ENCODE data around the gene DEUP1. TPM values are rescaled to one million over a fixed set of nuclear protein-coding genes. Genes with fewer than 3 reads are reported as not detected.
"Not testable (repeated sequence)": the region's sequence is repeated elsewhere in the genome, so short reads cannot be mapped to it uniquely, and the experiment has no call there.

The DEUP1 gene
- total and polyA plus RNA-seq, 2 donors (not counting 1 experiment from before 2014, with no cell fraction given), result not detected

DNA sequence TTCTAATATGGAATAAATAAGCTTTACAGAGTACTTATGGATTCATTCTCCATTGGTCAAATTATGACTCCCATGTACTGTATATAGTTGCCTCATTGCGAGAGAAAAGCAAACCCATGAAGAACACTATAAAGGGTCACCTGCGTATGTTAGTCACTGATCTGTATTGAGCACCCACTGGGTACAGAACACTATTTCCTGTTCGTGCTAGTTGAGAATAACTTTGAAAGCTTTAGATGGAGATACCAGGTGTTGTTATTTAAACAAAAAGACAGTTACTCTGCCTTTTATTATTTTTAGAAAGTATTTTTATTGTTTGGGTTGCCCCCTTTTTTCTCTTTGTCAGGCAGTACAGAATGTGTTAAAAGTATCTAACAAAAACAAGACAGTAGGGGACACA, 79.9 kb downstream of the DEUP1 start:
- no peak for TF ChIP-seq EZH2 (IDR thresholded peaks at IDR 0.05; ENCODE audit: low read length, missing control alignments)
- TF ChIP-seq, protein P1, sequence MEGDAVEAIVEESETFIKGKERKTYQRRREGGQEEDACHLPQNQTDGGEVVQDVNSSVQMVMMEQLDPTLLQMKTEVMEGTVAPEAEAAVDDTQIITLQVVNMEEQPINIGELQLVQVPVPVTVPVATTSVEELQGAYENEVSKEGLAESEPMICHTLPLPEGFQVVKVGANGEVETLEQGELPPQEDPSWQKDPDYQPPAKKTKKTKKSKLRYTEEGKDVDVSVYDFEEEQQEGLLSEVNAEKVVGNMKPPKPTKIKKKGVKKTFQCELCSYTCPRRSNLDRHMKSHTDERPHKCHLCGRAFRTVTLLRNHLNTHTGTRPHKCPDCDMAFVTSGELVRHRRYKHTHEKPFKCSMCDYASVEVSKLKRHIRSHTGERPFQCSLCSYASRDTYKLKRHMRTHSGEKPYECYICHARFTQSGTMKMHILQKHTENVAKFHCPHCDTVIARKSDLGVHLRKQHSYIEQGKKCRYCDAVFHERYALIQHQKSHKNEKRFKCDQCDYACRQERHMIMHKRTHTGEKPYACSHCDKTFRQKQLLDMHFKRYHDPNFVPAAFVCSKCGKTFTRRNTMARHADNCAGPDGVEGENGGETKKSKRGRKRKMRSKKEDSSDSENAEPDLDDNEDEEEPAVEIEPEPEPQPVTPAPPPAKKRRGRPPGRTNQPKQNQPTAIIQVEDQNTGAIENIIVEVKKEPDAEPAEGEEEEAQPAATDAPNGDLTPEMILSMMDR (conservative IDR thresholded peaks at IDR 0.05 in 1 of 2, IDR thresholded peaks at IDR 0.05 in 1 of 2; ENCODE audit: low read depth in 1 of 2, low read length in 2 of 2), result no peak
- DNase-seq (ENCODE audit: low read depth in 2 of 2), result no peak
- H3K79me2 ChIP-seq (ENCODE audit: control insufficient read depth, insufficient read depth, low read length), result no peaks in the 10 kb centered on the region
- H3K36me3 ChIP-seq (ENCODE audit: control insufficient read depth, insufficient read depth, low read length), result no peaks in the 10 kb centered on the region
- H3K4me1 ChIP-seq (ENCODE audit: control insufficient read depth, extremely low read depth, insufficient read depth, low read length), result no peaks in the 10 kb centered on the region
- no peaks in the 10 kb centered on the region for H4K20me1 ChIP-seq (ENCODE audit: control insufficient read depth, extremely low read depth, insufficient read depth, low read length)
- H3K27me3 ChIP-seq (ENCODE audit: control insufficient read depth, insufficient read depth, low read length), result no peaks in the 10 kb centered on the region
- no peak overlapping the region for H2AFZ ChIP-seq (ENCODE audit: low read length)
- H3K27ac ChIP-seq (ENCODE audit: insufficient read depth, low read length), result no peak overlapping the region
- no peak overlapping the region for H3K9ac ChIP-seq (ENCODE audit: insufficient read depth, low read length)
- H3K4me3 ChIP-seq (replicated peaks in 1 of 4; ENCODE audit: control extremely low read depth in 1 of 4, insufficient read depth in 1 of 4, low read depth in 3 of 4, low read length in 4 of 4), result no peak overlapping the region
- no peaks in the 10 kb centered on the region for H3K9me3 ChIP-seq (ENCODE audit: control insufficient read depth, insufficient read depth, low read depth, low read length)
- H3K4me2 ChIP-seq (ENCODE audit: extremely low read depth, insufficient read depth, low read length), result no peak overlapping the region

- TF ChIP-seq EZH2 (IDR thresholded peaks at IDR 0.05; ENCODE audit: low read length, missing control alignments), result no peak
- TF ChIP-seq, protein P1 (conservative IDR thresholded peaks at IDR 0.05 in 1 of 2, IDR thresholded peaks at IDR 0.05 in 1 of 2; ENCODE audit: low read depth in 1 of 2, low read length in 2 of 2), result no peak
- no peak overlapping the region for H3K4me3 ChIP-seq (replicated peaks in 1 of 4; ENCODE audit: control extremely low read depth in 1 of 4, insufficient read depth in 1 of 4, low read depth in 3 of 4, low read length in 4 of 4)
Observed at GRCh38 chr11:93411705-93412104, 81.2 kb downstream of the DEUP1 start.

GRCh38 chr11:93432247-93432646, 101.7 kb downstream of the DEUP1 start:
- no peak overlapping the region for H3K4me2 ChIP-seq (ENCODE audit: extremely low read depth, insufficient read depth, low read length)
- H3K27me3 ChIP-seq (ENCODE audit: control insufficient read depth, insufficient read depth, low read length), result no peaks in the 10 kb centered on the region
- no peak overlapping the region for H3K27ac ChIP-seq (ENCODE audit: insufficient read depth, low read length)
- no peak overlapping the region for H3K9ac ChIP-seq (ENCODE audit: insufficient read depth, low read length)
- no peaks in the 10 kb centered on the region for H3K79me2 ChIP-seq (ENCODE audit: control insufficient read depth, insufficient read depth, low read length)
- H3K4me1 ChIP-seq (ENCODE audit: control insufficient read depth, extremely low read depth, insufficient read depth, low read length), result no peaks in the 10 kb centered on the region
- H3K36me3 ChIP-seq (ENCODE audit: control insufficient read depth, insufficient read depth, low read length), result no peaks in the 10 kb centered on the region
- H2AFZ ChIP-seq (ENCODE audit: low read length), result no peak overlapping the region
- TF ChIP-seq, protein P1 (conservative IDR thresholded peaks at IDR 0.05 in 1 of 2, IDR thresholded peaks at IDR 0.05 in 1 of 2; ENCODE audit: low read depth in 1 of 2, low read length in 2 of 2), result no peak
- TF ChIP-seq EZH2 (IDR thresholded peaks at IDR 0.05; ENCODE audit: low read length, missing control alignments), result no peak
- no peaks in the 10 kb centered on the region for H4K20me1 ChIP-seq (ENCODE audit: control insufficient read depth, extremely low read depth, insufficient read depth, low read length)
- no peaks in the 10 kb centered on the region for H3K9me3 ChIP-seq (ENCODE audit: control insufficient read depth, insufficient read depth, low read depth, low read length)
- no peak for DNase-seq (ENCODE audit: low read depth in 2 of 2)
- H3K4me3 ChIP-seq (replicated peaks in 1 of 4; ENCODE audit: control extremely low read depth in 1 of 4, insufficient read depth in 1 of 4, low read depth in 3 of 4, low read length in 4 of 4), result no peak overlapping the region

More at GRCh38 chr11:93411705-93412104, 81.2 kb downstream of the DEUP1 start:
- no peaks in the 10 kb centered on the region for H4K20me1 ChIP-seq (ENCODE audit: control insufficient read depth, extremely low read depth, insufficient read depth, low read length)
- H2AFZ ChIP-seq (ENCODE audit: low read length), result no peak overlapping the region
- H3K27me3 ChIP-seq (ENCODE audit: control insufficient read depth, insufficient read depth, low read length), result no peaks in the 10 kb centered on the region
- no peak for DNase-seq (ENCODE audit: low read depth in 2 of 2)
- H3K36me3 ChIP-seq (ENCODE audit: control insufficient read depth, insufficient read depth, low read length), result no peaks in the 10 kb centered on the region
- H3K4me1 ChIP-seq (ENCODE audit: control insufficient read depth, extremely low read depth, insufficient read depth, low read length), result no peaks in the 10 kb centered on the region
- no peak overlapping the region for H3K4me2 ChIP-seq (ENCODE audit: extremely low read depth, insufficient read depth, low read length)
- no peak overlapping the region for H3K9ac ChIP-seq (ENCODE audit: insufficient read depth, low read length)
- H3K9me3 ChIP-seq (ENCODE audit: control insufficient read depth, insufficient read depth, low read depth, low read length), result no peaks in the 10 kb centered on the region
- no peaks in the 10 kb centered on the region for H3K79me2 ChIP-seq (ENCODE audit: control insufficient read depth, insufficient read depth, low read length)
- H3K27ac ChIP-seq (ENCODE audit: insufficient read depth, low read length), result no peak overlapping the region

DNA sequence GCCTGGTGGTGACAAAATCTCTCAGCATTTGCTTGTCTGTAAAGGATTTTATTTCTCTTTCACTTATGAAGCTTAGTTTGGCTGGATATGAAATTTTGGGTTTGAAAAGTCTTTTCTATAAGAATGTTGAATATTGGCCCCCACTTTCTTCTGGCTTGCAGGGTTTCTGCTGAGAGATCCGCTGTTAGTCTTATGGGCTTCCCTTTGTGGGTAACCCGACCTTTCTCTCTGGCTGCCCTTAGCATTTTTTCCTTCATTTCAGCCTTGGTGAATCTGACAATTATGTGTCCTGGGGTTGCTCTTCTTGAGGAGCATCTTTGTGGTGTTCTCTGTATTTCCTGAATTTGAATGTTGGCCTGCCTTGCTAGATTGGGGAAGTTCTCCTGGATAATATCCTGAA, 112.7 kb downstream of the DEUP1 start:
- DNase-seq (ENCODE audit: low read depth in 2 of 2); H3K36me3 ChIP-seq (ENCODE audit: control insufficient read depth, insufficient read depth, low read length): not testable (repeated sequence)

More for the DNA sequence above, 112.7 kb downstream of the DEUP1 start:
- not testable (repeated sequence) for H3K9me3 ChIP-seq (ENCODE audit: control insufficient read depth, insufficient read depth, low read depth, low read length); H3K4me1 ChIP-seq (ENCODE audit: control insufficient read depth, extremely low read depth, insufficient read depth, low read length); H2AFZ ChIP-seq (ENCODE audit: low read length); H3K4me2 ChIP-seq (ENCODE audit: extremely low read depth, insufficient read depth, low read length); H3K27ac ChIP-seq (ENCODE audit: insufficient read depth, low read length); H3K79me2 ChIP-seq (ENCODE audit: control insufficient read depth, insufficient read depth, low read length); H3K4me3 ChIP-seq (replicated peaks in 1 of 4; ENCODE audit: control extremely low read depth in 1 of 4, insufficient read depth in 1 of 4, low read depth in 3 of 4, low read length in 4 of 4); H3K27me3 ChIP-seq (ENCODE audit: control insufficient read depth, insufficient read depth, low read length); H4K20me1 ChIP-seq (ENCODE audit: control insufficient read depth, extremely low read depth, insufficient read depth, low read length); H3K9ac ChIP-seq (ENCODE audit: insufficient read depth, low read length)
